Body of pancreas (tissue), 4 donors: Measurements from ENCODE around the gene CBR1.

Source experiments
- POLR2A ChIP-seq, 3 donors: fragments of 450-650 bp; IDR thresholded peaks; one replicate each; pipeline ENCODE4 v1.6.1; 2016; ENCODE audit warnings: antibody characterized with exemption in 3 of 3, mild to moderate bottlenecking in 2 of 3
- TF ChIP-seq, protein P1 (sequence below), 7 experiments: fragments of 450-650 bp in 4 of 7; fragments of 200-600 bp in 3 of 7; sonication (generic) in 3 of 7; IDR thresholded peaks; one replicate each; pipeline ENCODE4 v1.5.1; 2016 to 2019; ENCODE audit warnings: antibody characterized with exemption in 7 of 7

DNA sequence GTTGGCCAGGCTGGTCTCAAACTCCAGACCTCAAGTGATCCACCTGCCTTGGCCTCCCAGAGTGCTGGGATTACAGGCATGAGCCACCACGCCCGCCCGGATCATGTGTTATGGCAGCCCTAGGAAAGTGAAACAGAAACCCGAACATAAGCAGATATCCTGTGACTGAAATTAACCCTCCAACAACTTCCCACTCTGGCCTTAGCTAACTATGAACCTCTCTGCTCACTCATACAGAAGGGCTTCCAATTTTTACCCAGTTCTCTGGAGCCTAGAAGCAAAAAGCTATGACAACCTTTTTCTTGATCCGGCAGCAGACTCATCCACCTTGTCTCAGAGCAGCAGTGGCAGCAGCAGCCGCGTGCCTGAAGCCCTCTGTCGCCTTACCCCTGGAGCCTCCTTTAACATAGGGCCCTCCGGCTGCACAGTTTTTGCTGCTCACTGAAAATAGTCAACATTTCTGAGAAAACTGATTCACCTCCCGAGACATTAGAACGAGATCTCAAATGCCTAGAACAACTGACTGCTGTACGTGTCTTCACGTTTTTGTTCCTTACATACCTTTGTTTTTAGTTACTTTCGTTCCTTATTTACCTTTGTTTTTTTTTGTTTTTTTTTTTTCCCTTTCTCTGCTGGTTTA lies 9.3 kb downstream of the CBR1 start:
- TF ChIP-seq, protein P1, sequence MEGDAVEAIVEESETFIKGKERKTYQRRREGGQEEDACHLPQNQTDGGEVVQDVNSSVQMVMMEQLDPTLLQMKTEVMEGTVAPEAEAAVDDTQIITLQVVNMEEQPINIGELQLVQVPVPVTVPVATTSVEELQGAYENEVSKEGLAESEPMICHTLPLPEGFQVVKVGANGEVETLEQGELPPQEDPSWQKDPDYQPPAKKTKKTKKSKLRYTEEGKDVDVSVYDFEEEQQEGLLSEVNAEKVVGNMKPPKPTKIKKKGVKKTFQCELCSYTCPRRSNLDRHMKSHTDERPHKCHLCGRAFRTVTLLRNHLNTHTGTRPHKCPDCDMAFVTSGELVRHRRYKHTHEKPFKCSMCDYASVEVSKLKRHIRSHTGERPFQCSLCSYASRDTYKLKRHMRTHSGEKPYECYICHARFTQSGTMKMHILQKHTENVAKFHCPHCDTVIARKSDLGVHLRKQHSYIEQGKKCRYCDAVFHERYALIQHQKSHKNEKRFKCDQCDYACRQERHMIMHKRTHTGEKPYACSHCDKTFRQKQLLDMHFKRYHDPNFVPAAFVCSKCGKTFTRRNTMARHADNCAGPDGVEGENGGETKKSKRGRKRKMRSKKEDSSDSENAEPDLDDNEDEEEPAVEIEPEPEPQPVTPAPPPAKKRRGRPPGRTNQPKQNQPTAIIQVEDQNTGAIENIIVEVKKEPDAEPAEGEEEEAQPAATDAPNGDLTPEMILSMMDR (IDR thresholded peaks at IDR 0.05) = no peak
- TF ChIP-seq POLR2A (IDR thresholded peaks at IDR 0.05) = no peak
